ENCODE measurements around the gene SLC13A5. TPM values are rescaled to one million over a fixed set of nuclear protein-coding genes. Genes with fewer than 3 reads are reported as not detected.

The SLC13A5 gene
- total RNA-seq, 1 experiment from 2014 or later, result 0.10 TPM

- no peak overlapping the region for H3K4me3 ChIP-seq (ENCODE audit: insufficient read depth, low read depth, low read length)
- peak; percentile 17 for DNase-seq
- peaks cover 1% of the 10 kb centered on the region; the same call in 1 of the 2 replicates for H3K36me3 ChIP-seq (replicated peaks; ENCODE audit: control insufficient read depth, insufficient read depth, low read length)
- no peaks in the 10 kb centered on the region for H3K27me3 ChIP-seq (ENCODE audit: control insufficient read depth, insufficient read depth, low read length)
These were observed 74.9 kb downstream of the SLC13A5 start for GRCh38 chr17:6638046-6638908.

GRCh38 chr17:6637458-6637840, 75.7 kb downstream of the SLC13A5 start:
- DNase-seq, result no peak
- H3K27me3 ChIP-seq (ENCODE audit: control insufficient read depth, insufficient read depth, low read length), result no peaks in the 10 kb centered on the region
- no peaks in the 10 kb centered on the region for H3K36me3 ChIP-seq (replicated peaks; ENCODE audit: control insufficient read depth, insufficient read depth, low read length)
- H3K4me3 ChIP-seq (ENCODE audit: insufficient read depth, low read depth, low read length), result no peak overlapping the region

GRCh38 chr17:6636616-6637457, 76.3 kb downstream of the SLC13A5 start:
- Histone ChIP-seq H3K27me3 (ENCODE audit: control insufficient read depth, insufficient read depth, low read length) (no peaks in the 10 kb centered on the region), H3K36me3 (replicated peaks; ENCODE audit: control insufficient read depth, insufficient read depth, low read length) (no peaks in the 10 kb centered on the region), H3K4me3 (ENCODE audit: insufficient read depth, low read depth, low read length) (no peak overlapping the region)
- DNase-seq, result peak; percentile 17

- H3K4me3 ChIP-seq (ENCODE audit: insufficient read depth, low read depth, low read length), result no peak overlapping the region
- H3K36me3 ChIP-seq (replicated peaks; ENCODE audit: control insufficient read depth, insufficient read depth, low read length), result no peaks in the 10 kb centered on the region; the same call in 1 of the 2 replicates
- no peaks in the 10 kb centered on the region for H3K27me3 ChIP-seq (ENCODE audit: control insufficient read depth, insufficient read depth, low read length)
- DNase-seq, result no peak
These were observed 77.1 kb downstream of the SLC13A5 start for GRCh38 chr17:6636105-6636504.

Other genes with a start within 250 kb of the SLC13A5 start
- 0.97 and 2.8 TPM in 2 replicates for gene PITPNM3, start 156.8 kb downstream of the SLC13A5 start, total RNA-seq (2014; rRNA removed; shearing (Covaris generic))
- gene KIAA0753, start 72.7 kb downstream of the SLC13A5 start, total RNA-seq (2014; rRNA removed; shearing (Covaris generic)), result 13.1 and 13.9 TPM in 2 replicates
- 129 and 172 TPM in 2 replicates for gene TXNDC17, start 72.3 kb downstream of the SLC13A5 start, total RNA-seq (2014; rRNA removed; shearing (Covaris generic))
- 3.9 and 6.3 TPM in 2 replicates for gene MED31, start 61.8 kb downstream of the SLC13A5 start, total RNA-seq (2014; rRNA removed; shearing (Covaris generic))
- gene C17orf100, start 61.6 kb downstream of the SLC13A5 start, total RNA-seq (2014; rRNA removed; shearing (Covaris generic)), result 0.37 and 0.55 TPM in 2 replicates
- not detected in 2 replicates for gene XAF1, start 42.7 kb upstream of the SLC13A5 start, total RNA-seq (2014; rRNA removed; shearing (Covaris generic))
- not detected in 2 replicates for gene FBXO39, start 62.8 kb upstream of the SLC13A5 start, total RNA-seq (2014; rRNA removed; shearing (Covaris generic))
- gene TEKT1, start 118.4 kb upstream of the SLC13A5 start, total RNA-seq (2014; rRNA removed; shearing (Covaris generic)), result not detected in 2 replicates

Data from H7 (cell line).